OCI-LY7 (cell line): ENCODE measurements around the gene DEXI. TPM values are rescaled to one million over a fixed set of nuclear protein-coding genes. Genes with fewer than 3 reads are reported as not detected.

Experiments used
- BruUV-seq: library from RNA; stranded (reverse); fragments of 400-500 nt; replicated peaks from 2 replicates; lab custom pipeline; 2021; lab: Mats Ljungman, UMichigan
- CTCF ChIA-PET: fragments of 300-600 bp; sonication (Branson Sonifier 250); formaldehyde crosslinking; loops from one replicate; lab custom pipeline; 2022; ENCODE audit warnings: antibody characterized with exemption; ENCODE audit not compliant: unreplicated experiment; lab: Charles Lee
- POLR2A ChIA-PET: fragments of 300-600 bp; sonication (Branson Sonifier 250); formaldehyde crosslinking; loops from one replicate; lab custom pipeline; 2022; ENCODE audit warnings: antibody characterized with exemption; lab: Charles Lee
- DNase-seq: peaks from one replicate; pipeline ENCODE4 v3.0.0-alpha.2; 2015; ENCODE audit warnings: low spot score
- H2AFZ ChIP-seq: fragments of 200-600 bp; sonication (generic), shearing (Covaris generic); 2 replicates; pipeline ENCODE4 v1.6.1; 2014; ENCODE audit warnings: mild to moderate bottlenecking, antibody characterized with exemption, low read length, moderate library complexity
- H3K27ac ChIP-seq: fragments of 200-600 bp; sonication (generic); 2 replicates; pipeline ENCODE4 v1.5.1; 2014; ENCODE audit warnings: mixed run types, low read depth, mild to moderate bottlenecking, moderate library complexity, low read length, inconsistent platforms; ENCODE audit not compliant: poor library complexity, severe bottlenecking
- H3K36me3 ChIP-seq: fragments of 200-600 bp; sonication (generic); 2 replicates; pipeline ENCODE4 v1.6.1; 2014; ENCODE audit warnings: mild to moderate bottlenecking, antibody characterized with exemption, low read length, moderate library complexity, mixed read lengths; ENCODE audit not compliant: insufficient read depth
- H3K4me1 ChIP-seq: fragments of 200-600 bp; sonication (generic); 2 replicates; pipeline ENCODE4 v1.5.1; 2014; ENCODE audit warnings: mild to moderate bottlenecking, low read length; ENCODE audit not compliant: insufficient read depth, poor library complexity, severe bottlenecking
- H3K4me2 ChIP-seq: fragments of 200-600 bp; sonication (generic); 2 replicates; pipeline ENCODE4 v1.6.1; 2014; ENCODE audit warnings: mild to moderate bottlenecking, low read length
- H3K4me3 ChIP-seq: fragments of 200-600 bp; sonication (generic); 2 replicates; pipeline ENCODE4 v1.5.1; 2014; ENCODE audit warnings: mild to moderate bottlenecking, low read depth, low read length; ENCODE audit not compliant: poor library complexity, severe bottlenecking
- H3K79me2 ChIP-seq: fragments of 200-600 bp; sonication (generic); 2 replicates; pipeline ENCODE4 v1.6.1; 2016; ENCODE audit warnings: low read depth, mild to moderate bottlenecking, low read length, moderate library complexity, mixed read lengths; ENCODE audit not compliant: insufficient read depth
- H3K9me2 ChIP-seq: fragments of 200-600 bp; sonication (generic); 2 replicates; pipeline ENCODE4 v1.6.1; 2016; ENCODE audit warnings: mild to moderate bottlenecking, low read length, mixed read lengths; ENCODE audit not compliant: insufficient read depth
- H3K9me3 ChIP-seq: fragments of 200-600 bp; sonication (generic); 2 replicates; pipeline ENCODE4 v1.6.1; 2014; ENCODE audit warnings: mild to moderate bottlenecking, mixed run types, low read length, mixed read lengths
- H4K20me1 ChIP-seq: fragments of 200-600 bp; sonication (generic); 2 replicates; pipeline ENCODE4 v1.6.1; 2014; ENCODE audit warnings: mild to moderate bottlenecking, antibody characterized with exemption, low read length, moderate library complexity, mixed read lengths; ENCODE audit not compliant: insufficient read depth
- EZH2phosphoT487 ChIP-seq: fragments of 200-600 bp; sonication (generic); IDR thresholded peaks from 2 replicates; pipeline ENCODE4 v1.6.1; 2018; ENCODE audit warnings: low read depth, borderline replicate concordance, mild to moderate bottlenecking, mixed run types, antibody characterized with exemption, low read length, moderate library complexity, mixed read lengths
- intact Hi-C: fragments of 100-400 bp; cut with micrococcal nuclease; formaldehyde crosslinking; loops from one replicate; pipeline ENCODE4 v1.10.0; 2022; ENCODE audit not compliant: unreplicated experiment
- total RNA-seq, 2 experiments: library from RNA; depleted of rRNA in 1 of 2; stranded (reverse); fragments of >200 nt in 1 of 2; shearing (Covaris generic) in 1 of 2; gene quantifications; 2 replicates each; pipeline ENCODE4 v1.2.3, GENCODE V29; 2014 to 2022
- TF ChIP-seq, protein P1 (sequence below): fragments of 200-600 bp; sonication (generic); conservative IDR thresholded peaks from 2 replicates; pipeline ENCODE4 v1.5.1; 2014; ENCODE audit warnings: mild to moderate bottlenecking, antibody characterized with exemption, low read length, moderate library complexity, mixed read lengths

The DEXI gene
- total RNA-seq, 2 experiments from 2014 or later: 15.1 to 17.6 TPM

DNA sequence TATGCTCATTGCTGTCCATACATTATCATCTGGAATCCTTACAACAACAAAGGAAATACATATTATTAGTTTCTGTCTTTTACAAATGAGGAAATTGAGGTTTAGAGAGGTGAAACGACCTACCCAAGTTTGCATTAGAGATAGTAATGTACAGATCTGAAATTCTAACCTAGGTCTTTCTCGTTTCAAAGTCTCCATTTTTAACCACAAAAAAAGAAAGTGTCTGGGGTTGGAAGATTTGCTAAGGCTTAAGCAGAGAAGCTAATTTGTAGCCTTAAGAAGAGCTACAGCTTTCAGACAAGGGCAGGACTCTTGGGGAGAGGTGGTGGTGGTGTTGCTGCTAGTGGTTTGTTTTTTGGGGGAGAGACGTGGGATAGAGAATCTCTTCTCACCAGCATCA is 46.1 kb downstream of the DEXI start:
- Histone ChIP-seq H3K4me2 (peak overlapping the region; percentile 52), H3K27ac (peak overlapping the region; percentile 50), H3K9me2 (no peaks in the 10 kb centered on the region), H3K4me3 (no peak overlapping the region), H3K4me1 (peaks cover 63% of the 10 kb centered on the region), H4K20me1 (peaks cover 20% of the 10 kb centered on the region), H3K9me3 (peaks cover 9% of the 10 kb centered on the region; the same call in 1 of the 2 replicates), H2AFZ (no peak overlapping the region), H3K79me2 (peaks cover 41% of the 10 kb centered on the region), H3K36me3 (peaks cover 89% of the 10 kb centered on the region)
- no TSS peak for BruUV-seq
- no peak for TF ChIP-seq EZH2phosphoT487
- TF ChIP-seq, protein P1, sequence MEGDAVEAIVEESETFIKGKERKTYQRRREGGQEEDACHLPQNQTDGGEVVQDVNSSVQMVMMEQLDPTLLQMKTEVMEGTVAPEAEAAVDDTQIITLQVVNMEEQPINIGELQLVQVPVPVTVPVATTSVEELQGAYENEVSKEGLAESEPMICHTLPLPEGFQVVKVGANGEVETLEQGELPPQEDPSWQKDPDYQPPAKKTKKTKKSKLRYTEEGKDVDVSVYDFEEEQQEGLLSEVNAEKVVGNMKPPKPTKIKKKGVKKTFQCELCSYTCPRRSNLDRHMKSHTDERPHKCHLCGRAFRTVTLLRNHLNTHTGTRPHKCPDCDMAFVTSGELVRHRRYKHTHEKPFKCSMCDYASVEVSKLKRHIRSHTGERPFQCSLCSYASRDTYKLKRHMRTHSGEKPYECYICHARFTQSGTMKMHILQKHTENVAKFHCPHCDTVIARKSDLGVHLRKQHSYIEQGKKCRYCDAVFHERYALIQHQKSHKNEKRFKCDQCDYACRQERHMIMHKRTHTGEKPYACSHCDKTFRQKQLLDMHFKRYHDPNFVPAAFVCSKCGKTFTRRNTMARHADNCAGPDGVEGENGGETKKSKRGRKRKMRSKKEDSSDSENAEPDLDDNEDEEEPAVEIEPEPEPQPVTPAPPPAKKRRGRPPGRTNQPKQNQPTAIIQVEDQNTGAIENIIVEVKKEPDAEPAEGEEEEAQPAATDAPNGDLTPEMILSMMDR: no peak
- ChIA-PET POLR2A (interaction anchor here (1.3 kb wide), 1 partner anchor 14 kb away, joined by 3 read pairs; no protein-coding TSS in a partner anchor), CTCF (no interaction called here)
- intact Hi-C loops: loop anchor here (10.0 kb wide), 1 partner anchor 1801 kb away; the partner anchor contains the start of gene HAPSTR1
- DNase-seq: no peak

DNA sequence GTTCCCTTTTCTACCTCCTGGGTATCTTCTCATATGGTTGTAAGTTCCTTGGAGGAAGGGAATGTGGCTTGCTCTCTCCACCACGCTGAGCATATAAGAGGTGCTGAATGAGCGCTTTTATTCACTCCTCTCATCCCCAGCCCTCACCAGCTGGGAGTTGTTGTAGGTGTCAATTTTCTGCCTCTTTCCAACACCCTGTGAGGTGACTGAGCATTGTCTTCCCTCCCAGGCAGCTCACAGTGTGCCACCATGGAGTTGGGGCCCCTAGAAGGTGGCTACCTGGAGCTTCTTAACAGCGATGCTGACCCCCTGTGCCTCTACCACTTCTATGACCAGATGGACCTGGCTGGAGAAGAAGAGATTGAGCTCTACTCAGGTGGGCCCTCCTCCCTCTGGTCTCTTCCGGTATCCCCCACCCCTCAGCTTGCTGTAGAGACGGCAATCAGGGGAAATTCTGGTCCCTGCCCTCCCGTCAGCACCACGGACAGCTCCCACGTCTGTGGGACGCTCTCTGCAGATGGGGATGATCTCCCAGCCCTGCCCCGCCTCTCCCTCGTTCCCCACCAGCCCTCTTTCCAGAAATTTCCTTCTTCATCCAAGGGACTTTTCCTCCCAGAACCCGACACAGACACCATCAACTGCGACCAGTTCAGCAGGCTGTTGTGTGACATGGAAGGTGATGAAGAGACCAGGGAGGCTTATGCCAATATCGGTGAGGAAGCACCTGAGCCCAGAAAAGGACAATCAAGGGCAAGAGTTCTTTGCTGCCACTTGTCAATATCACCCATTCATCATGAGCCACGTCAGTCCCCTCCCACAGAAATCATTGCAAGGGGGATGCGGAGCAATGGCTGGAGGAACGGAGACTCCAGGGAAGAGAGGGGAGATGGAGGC is 47.0 kb downstream of the DEXI start:
- peak overlapping the region; percentile 52 for H3K4me2 ChIP-seq
- peak; percentile 52 for DNase-seq
- no peak overlapping the region for H2AFZ ChIP-seq
- no TSS peak for BruUV-seq
- no peaks in the 10 kb centered on the region for H3K9me2 ChIP-seq
- intact Hi-C loops: loop anchor here (10.0 kb wide), 1 partner anchor 1800 kb away; the partner anchor contains the start of gene HAPSTR1
- peaks cover 26% of the 10 kb centered on the region for H4K20me1 ChIP-seq
- H3K79me2 ChIP-seq: peaks cover 47% of the 10 kb centered on the region
- CTCF ChIA-PET: interaction anchor here (0.8 kb wide), 1 partner anchor 12 kb away, joined by 3 read pairs; no protein-coding TSS in a partner anchor
- peaks cover 87% of the 10 kb centered on the region for H3K36me3 ChIP-seq
- TF ChIP-seq, protein P1: no peak
- TF ChIP-seq EZH2phosphoT487: no peak
- POLR2A ChIA-PET: interaction anchor here (0.7 to 1.3 kb wide), 2 partner anchors 15 to 18 kb away, joined by 3 read pairs; no protein-coding TSS in a partner anchor
- H3K27ac ChIP-seq: peak overlapping the region; percentile 50
- no peak overlapping the region for H3K4me3 ChIP-seq
- peaks cover 9% of the 10 kb centered on the region; the same call in 1 of the 2 replicates for H3K9me3 ChIP-seq
- peaks cover 71% of the 10 kb centered on the region for H3K4me1 ChIP-seq
